CMK (cell line): ENCODE results near the gene SLC25A26.
A peak's percentile ranks its signal among the peaks of the same experiment; 100 is the strongest.

Source experiments
- DNase-seq: peaks from one replicate; pipeline ENCODE4 v3.0.0-alpha.2; 2010; ENCODE audit warnings: low read depth

Gene SLC25A26

GRCh38 chr3:66376568-66376967, 155.8 kb downstream of the SLC25A26 start:
- DNase-seq = no peak

GRCh38 chr3:66377800-66378199, 157.0 kb downstream of the SLC25A26 start:
- DNase-seq = no peak

- no peak for DNase-seq
These were observed 157.5 kb downstream of the SLC25A26 start for GRCh38 chr3:66378256-66378655.

- no peak for DNase-seq
These were observed 158.8 kb downstream of the SLC25A26 start for GRCh38 chr3:66379565-66379964.

GRCh38 chr3:66380200-66380932, 159.6 kb downstream of the SLC25A26 start:
- no peak for DNase-seq

GRCh38 chr3:66381626-66382025, 160.8 kb downstream of the SLC25A26 start:
- no peak for DNase-seq

GRCh38 chr3:66382142-66382541, 161.3 kb downstream of the SLC25A26 start:
- no peak for DNase-seq

GRCh38 chr3:66383023-66383422, 162.2 kb downstream of the SLC25A26 start:
- DNase-seq = no peak

GRCh38 chr3:66383998-66384745, 163.4 kb downstream of the SLC25A26 start:
- DNase-seq = no peak

GRCh38 chr3:66385066-66385465, 164.3 kb downstream of the SLC25A26 start:
- no peak for DNase-seq

GRCh38 chr3:66386011-66386924, 165.5 kb downstream of the SLC25A26 start:
- peak; percentile 12 for DNase-seq

- DNase-seq = no peak
These were observed 166.3 kb downstream of the SLC25A26 start for GRCh38 chr3:66386925-66387650.

- no peak for DNase-seq
These were observed 169.2 kb downstream of the SLC25A26 start for GRCh38 chr3:66390013-66390412.

- DNase-seq = no peak
These were observed 171.7 kb downstream of the SLC25A26 start for GRCh38 chr3:66392512-66392911.

- no peak for DNase-seq
These were observed 172.1 kb downstream of the SLC25A26 start for GRCh38 chr3:66392966-66393332.

- no peak for DNase-seq
These were observed 172.7 kb downstream of the SLC25A26 start for GRCh38 chr3:66393333-66394005.

GRCh38 chr3:66394019-66394752, 173.4 kb downstream of the SLC25A26 start:
- DNase-seq = no peak

GRCh38 chr3:66394753-66395249, 174.0 kb downstream of the SLC25A26 start:
- DNase-seq = no peak

- no peak for DNase-seq
These were observed 174.8 kb downstream of the SLC25A26 start for GRCh38 chr3:66395635-66396034.

GRCh38 chr3:66396161-66396760, 175.5 kb downstream of the SLC25A26 start:
- DNase-seq = no peak
